PFSK-1 (cell line): ENCODE data around the gene PSEN2.

Experiments used
- FOXP2 ChIP-seq: optimal IDR thresholded peaks from 2 replicates; pipeline ENCODE3; 2011; ENCODE audit warnings: borderline replicate concordance, control low read depth, inconsistent platforms; ENCODE audit not compliant: insufficient read depth; ENCODE audit errors: extremely low read length, extremely low read depth
- POLR2AphosphoS5 ChIP-seq: IDR thresholded peaks from 2 replicates; pipeline ENCODE4 v1.6.1; 2012; ENCODE audit warnings: low read depth, mild to moderate bottlenecking, control low read depth, low read length, moderate library complexity
- REST ChIP-seq, 2 experiments: IDR thresholded peaks; 2 replicates each; pipeline versions ENCODE4 v1.6.1 to v1.8.0; 2011 to 2012; ENCODE audit warnings: low read depth in 2 of 2, low read length in 2 of 2, control low read depth in 1 of 2, inconsistent platforms in 1 of 2, mild to moderate bottlenecking in 1 of 2, moderate library complexity in 1 of 2; ENCODE audit not compliant: insufficient read depth in 1 of 2
- SIN3A ChIP-seq: IDR thresholded peaks from 2 replicates; pipeline ENCODE4 v1.6.1; 2012; ENCODE audit warnings: mild to moderate bottlenecking, low read length, moderate library complexity, borderline replicate concordance; ENCODE audit not compliant: insufficient read depth
- TAF1 ChIP-seq: IDR thresholded peaks from 2 replicates; pipeline ENCODE4 v1.6.1; 2012; ENCODE audit warnings: low read length, control low read depth, borderline replicate concordance; ENCODE audit not compliant: insufficient read depth

Gene PSEN2

GRCh38 chr1:226877669-226878068 lies 7.3 kb downstream of the PSEN2 start:
- no peak for TF ChIP-seq REST (IDR thresholded peaks at IDR 0.05; ENCODE audit: insufficient read depth in 1 of 2, low read depth in 2 of 2, low read length in 2 of 2)
- no peak for TF ChIP-seq FOXP2
- TF ChIP-seq POLR2AphosphoS5: no peak
- no peak for TF ChIP-seq SIN3A
- no peak for TF ChIP-seq TAF1

- TF ChIP-seq REST (IDR thresholded peaks at IDR 0.05; ENCODE audit: insufficient read depth in 1 of 2, low read depth in 2 of 2, low read length in 2 of 2) (peak; percentile 74 to 91), FOXP2 (no peak), TAF1 (no peak)
Observed at GRCh38 chr1:226880372-226881287, 10.2 kb downstream of the PSEN2 start.

- TF ChIP-seq TAF1: no peak
- no peak for TF ChIP-seq FOXP2
- TF ChIP-seq SIN3A: no peak
- TF ChIP-seq POLR2AphosphoS5: no peak
- no peak for TF ChIP-seq REST (IDR thresholded peaks at IDR 0.05; ENCODE audit: insufficient read depth in 1 of 2, low read depth in 2 of 2, low read length in 2 of 2)
Observed at GRCh38 chr1:226881515-226882185, 11.2 kb downstream of the PSEN2 start.

GRCh38 chr1:226882187-226882586 lies 11.8 kb downstream of the PSEN2 start:
- TF ChIP-seq SIN3A: no peak
- no peak for TF ChIP-seq REST (IDR thresholded peaks at IDR 0.05; ENCODE audit: insufficient read depth in 1 of 2, low read depth in 2 of 2, low read length in 2 of 2)
- TF ChIP-seq POLR2AphosphoS5: no peak
- TF ChIP-seq TAF1: no peak
- no peak for TF ChIP-seq FOXP2
